Keratinocyte (primary cell): ENCODE data around the gene NGF. TPM values are rescaled to one million over a fixed set of nuclear protein-coding genes. Genes with fewer than 3 reads are reported as not detected.
A peak's percentile ranks its signal among the peaks of the same experiment; 100 is the strongest.

Experiments
- DNase-seq: peaks from one replicate; pipeline ENCODE4 v3.0.0-alpha.2; 2011; ENCODE audit warnings: low read depth, missing footprints, low spot score
- FAIRE-seq: peaks from 2 replicates; lab custom pipeline; 2011; peaks lifted over from hg19 to GRCh38; lab: Jason Lieb, UNC
- H2AFZ ChIP-seq: 2 replicates; pipeline ENCODE4 v1.6.0; 2012; ENCODE audit warnings: low read length, control low read depth, inconsistent platforms; ENCODE audit not compliant: control insufficient read depth
- H3K27ac ChIP-seq: 2 replicates; pipeline ENCODE4 v1.5.1; 2011; ENCODE audit warnings: low read length; ENCODE audit not compliant: control insufficient read depth, insufficient read depth
- H3K27me3 ChIP-seq: 3 replicates; pipeline ENCODE4 v1.6.0; 2011; ENCODE audit warnings: low read length; ENCODE audit not compliant: control insufficient read depth, insufficient read depth; ENCODE audit errors: extremely low read depth
- H3K36me3 ChIP-seq, 2 experiments: 2 replicates in 1 of 2; 3 replicates in 1 of 2; pipeline ENCODE4 v1.5.1; 2011; ENCODE audit warnings: low read length in 2 of 2, mild to moderate bottlenecking in 1 of 2; ENCODE audit not compliant: control insufficient read depth in 2 of 2, insufficient read depth in 2 of 2; ENCODE audit errors: extremely low read depth in 1 of 2
- H3K4me1 ChIP-seq: 3 replicates; pipeline ENCODE4 v1.5.1; 2011; ENCODE audit warnings: low read length; ENCODE audit not compliant: control insufficient read depth, insufficient read depth; ENCODE audit errors: extremely low read depth
- H3K4me2 ChIP-seq: 3 replicates; pipeline ENCODE4 v1.6.0; 2011; ENCODE audit warnings: low read depth, low read length; ENCODE audit not compliant: control insufficient read depth, insufficient read depth; ENCODE audit errors: extremely low read depth
- H3K4me3 ChIP-seq, 3 experiments: fragments of 200-600 bp in 1 of 3; sonication (generic) in 1 of 3; 2 replicates in 2 of 3; 3 replicates in 1 of 3; pipeline ENCODE4 v1.5.1; 2011 to 2016; ENCODE audit warnings: low read length in 3 of 3, mild to moderate bottlenecking in 3 of 3, control low read depth in 2 of 3, inconsistent platforms in 1 of 3, low read depth in 1 of 3, mixed read lengths in 1 of 3, mixed run types in 1 of 3, moderate library complexity in 1 of 3; ENCODE audit not compliant: control insufficient read depth in 2 of 3, insufficient read depth in 2 of 3; ENCODE audit errors: extremely low read depth in 1 of 3
- H3K79me2 ChIP-seq: 2 replicates; pipeline ENCODE4 v1.6.0; 2012; ENCODE audit warnings: low read length; ENCODE audit not compliant: control insufficient read depth, insufficient read depth
- H3K9ac ChIP-seq: 3 replicates; pipeline ENCODE4 v1.6.0; 2011; ENCODE audit warnings: low read length; ENCODE audit not compliant: control insufficient read depth, insufficient read depth; ENCODE audit errors: extremely low read depth
- H3K9me1 ChIP-seq: 3 replicates; pipeline ENCODE4 v1.6.0; 2011; ENCODE audit warnings: low read length; ENCODE audit not compliant: control insufficient read depth, insufficient read depth; ENCODE audit errors: extremely low read depth
- H3K9me3 ChIP-seq: 2 replicates; pipeline ENCODE4 v1.5.1; 2012; ENCODE audit warnings: low read depth, low read length; ENCODE audit not compliant: control insufficient read depth
- H4K20me1 ChIP-seq: 3 replicates; pipeline ENCODE4 v1.6.0; 2011; ENCODE audit warnings: low read length; ENCODE audit not compliant: control insufficient read depth, insufficient read depth; ENCODE audit errors: extremely low read depth
- CTCF ChIP-seq, 3 experiments: IDR thresholded peaks in 1 of 3; conservative IDR thresholded peaks in 1 of 3; optimal IDR thresholded peaks in 1 of 3; 2 replicates in 2 of 3; 3 replicates in 1 of 3; pipeline versions ENCODE3 to v1.5.1; 2011; ENCODE audit warnings: low read length in 3 of 3, mild to moderate bottlenecking in 3 of 3, moderate library complexity in 2 of 3, control low read depth in 1 of 3, inconsistent platforms in 1 of 3; ENCODE audit not compliant: insufficient read depth in 2 of 3; ENCODE audit errors: extremely low read depth in 1 of 3
- EZH2 ChIP-seq: IDR thresholded peaks from one replicate; pipeline ENCODE4 v1.6.1; 2012; ENCODE audit warnings: inconsistent platforms, mild to moderate bottlenecking, low read length, moderate library complexity
- dilution Hi-C: fragments of 300-500 bp; cut with MboI; formaldehyde crosslinking; loops from one replicate; pipeline ENCODE4 v1.7.0; 2020; ENCODE audit warnings: low sequenced_read_pairs; ENCODE audit not compliant: extremely low pct_ligation_motif_present
- polyA plus RNA-seq, 5 experiments: library from polyadenylated mRNA; depleted of rRNA in 3 of 5; stranded (reverse) in 3 of 5; stranded (forward) in 1 of 5; unstranded in 1 of 5; fragments of >200 nt; gene quantifications; 1 replicate in 1 of 5; 2 replicates in 3 of 5; 3 replicates in 1 of 5; pipeline versions ENCODE4 v1.2.1 to v1.2.3, GENCODE V29; 2011 to 2012; ENCODE audit warnings: missing spikeins in 2 of 5, low read depth in 1 of 5, low replicate concordance in 1 of 5

The NGF gene
- polyA plus RNA-seq, 1 donor (not counting 4 experiments of a cell fraction or from before 2014, with no cell fraction given): 1.2 TPM

GRCh38 chr1:115295904-115296696 is 41.9 kb downstream of the NGF start:
- H3K4me3 ChIP-seq: no peak overlapping the region
- dilution Hi-C loops: no loop called here
- H3K27ac ChIP-seq: no peak overlapping the region
- no peaks in the 10 kb centered on the region for H3K9me1 ChIP-seq
- no peak overlapping the region for H3K4me2 ChIP-seq
- H3K36me3 ChIP-seq: no peaks in the 10 kb centered on the region
- no peaks in the 10 kb centered on the region for H3K79me2 ChIP-seq
- peaks cover 54% of the 10 kb centered on the region for H3K4me1 ChIP-seq
- H2AFZ ChIP-seq: no peak overlapping the region
- H3K9me3 ChIP-seq: no peaks in the 10 kb centered on the region
- H4K20me1 ChIP-seq: no peaks in the 10 kb centered on the region
- TF ChIP-seq EZH2: no peak
- no peak for TF ChIP-seq CTCF (optimal IDR thresholded peaks at IDR 0.05 in 1 of 3, IDR thresholded peaks at IDR 0.05 in 1 of 3, conservative IDR thresholded peaks at IDR 0.05 in 1 of 3; ENCODE audit: extremely low read depth in 1 of 3, insufficient read depth in 2 of 3, low read length in 3 of 3)
- FAIRE-seq: no peak
- DNase-seq: no peak
- no peaks in the 10 kb centered on the region for H3K27me3 ChIP-seq
- H3K9ac ChIP-seq: no peak overlapping the region

- no peak overlapping the region for H3K27ac ChIP-seq
- no peak overlapping the region for H3K9ac ChIP-seq
- TF ChIP-seq EZH2 (no peak), CTCF (optimal IDR thresholded peaks at IDR 0.05 in 1 of 3, IDR thresholded peaks at IDR 0.05 in 1 of 3, conservative IDR thresholded peaks at IDR 0.05 in 1 of 3; ENCODE audit: extremely low read depth in 1 of 3, insufficient read depth in 2 of 3, low read length in 3 of 3) (no peak)
- dilution Hi-C loops: no loop called here
- DNase-seq (peak; percentile 59), FAIRE-seq (peak; percentile 92)
- H3K4me2 ChIP-seq: peak overlapping the region; percentile 15
- no peaks in the 10 kb centered on the region for H3K9me1 ChIP-seq
- H2AFZ ChIP-seq: no peak overlapping the region
- no peaks in the 10 kb centered on the region for H3K36me3 ChIP-seq
- no peaks in the 10 kb centered on the region for H4K20me1 ChIP-seq
- H3K4me1 ChIP-seq: peaks cover 32% of the 10 kb centered on the region
- H3K4me3 ChIP-seq: no peak overlapping the region
- no peaks in the 10 kb centered on the region for H3K79me2 ChIP-seq
- no peaks in the 10 kb centered on the region for H3K27me3 ChIP-seq
- H3K9me3 ChIP-seq: no peaks in the 10 kb centered on the region
Measured at GRCh38 chr1:115293899-115294298, 44.1 kb downstream of the NGF start.
